H54 (cell line): ENCODE measurements around the gene SARDH.
"Not testable (repeated sequence)": the region's sequence is repeated elsewhere in the genome, so short reads cannot be mapped to it uniquely, and the experiment has no call there.

Experiments used
- DNase-seq: peaks from one replicate; pipeline ENCODE4 v3.0.0; 2011; ENCODE audit warnings: low spot score, mixed read lengths; ENCODE audit not compliant: insufficient read length
- FAIRE-seq: peaks from 3 replicates; lab custom pipeline; 2011; peaks lifted over from hg19 to GRCh38; lab: Jason Lieb, UNC
- POLR2A ChIP-seq: IDR thresholded peaks from 2 replicates; pipeline ENCODE4 v1.6.1; 2011; ENCODE audit warnings: low read depth, mild to moderate bottlenecking, low read length

SARDH gene

GRCh38 chr9:133759946-133760345, 21.8 kb upstream of the SARDH start:
- no peak for TF ChIP-seq POLR2A
- DNase-seq (no peak), FAIRE-seq (no peak)

- no peak for FAIRE-seq
- no peak for TF ChIP-seq POLR2A
- DNase-seq, result no peak
These were observed 21.2 kb upstream of the SARDH start for GRCh38 chr9:133759146-133759900.

- no peak for TF ChIP-seq POLR2A
- no peak for DNase-seq
- FAIRE-seq, result no peak
These were observed 20.1 kb upstream of the SARDH start for GRCh38 chr9:133758228-133758627.

GRCh38 chr9:133754688-133755227, 16.6 kb upstream of the SARDH start:
- TF ChIP-seq POLR2A, result no peak
- FAIRE-seq (no peak), DNase-seq (no peak)

- TF ChIP-seq POLR2A, result no peak
- no peak for FAIRE-seq
- DNase-seq, result no peak
These were observed 16.0 kb upstream of the SARDH start for GRCh38 chr9:133754187-133754586.

- TF ChIP-seq POLR2A, result no peak
- DNase-seq, result no peak
- no peak for FAIRE-seq
These were observed 14.7 kb upstream of the SARDH start for GRCh38 chr9:133752739-133753446.

- DNase-seq (no peak), FAIRE-seq (no peak)
- TF ChIP-seq POLR2A, result no peak
These were observed 13.0 kb upstream of the SARDH start for GRCh38 chr9:133750982-133751649.

- no peak for TF ChIP-seq POLR2A
- DNase-seq (no peak), FAIRE-seq (no peak)
These were observed 9.2 kb upstream of the SARDH start for GRCh38 chr9:133747309-133747708.

GRCh38 chr9:133744528-133744927, 6.4 kb upstream of the SARDH start:
- not testable (repeated sequence) for FAIRE-seq, DNase-seq

- TF ChIP-seq POLR2A, result no peak
- FAIRE-seq, result peak; percentile 96
- peak; percentile 98 for DNase-seq
These were observed 4.8 kb upstream of the SARDH start for GRCh38 chr9:133742849-133743444.

- DNase-seq (no peak), FAIRE-seq (no peak)
- no peak for TF ChIP-seq POLR2A
These were observed 4.1 kb upstream of the SARDH start for GRCh38 chr9:133742251-133742650.

- no peak for TF ChIP-seq POLR2A
- FAIRE-seq (no peak), DNase-seq (no peak)
These were observed 3.6 kb upstream of the SARDH start for GRCh38 chr9:133741716-133742115.

GRCh38 chr9:133740911-133741310, 2.8 kb upstream of the SARDH start:
- no peak for FAIRE-seq
- no peak for TF ChIP-seq POLR2A
- DNase-seq, result no peak
